Measurements from ENCODE around the gene SMIM44.

DNA sequence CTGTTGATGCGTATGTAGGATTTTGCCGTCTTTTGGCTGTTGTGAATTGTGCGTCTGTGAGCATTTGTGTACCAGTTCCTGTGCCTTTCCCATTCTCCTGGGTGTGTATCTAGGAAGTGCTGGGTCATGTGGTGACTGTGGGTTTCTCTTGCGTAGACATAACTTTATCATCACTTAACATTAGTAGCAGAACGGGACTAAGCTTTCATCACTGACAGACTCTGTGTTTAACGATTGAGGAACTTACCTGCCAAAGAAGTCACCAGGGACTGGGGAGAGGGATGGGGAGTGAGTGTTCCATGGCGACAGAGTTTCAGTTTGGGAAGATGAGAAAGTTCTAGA, 37.8 kb upstream of the SMIM44 start:
- TF ChIP-seq EZH2 (IDR thresholded peaks at IDR 0.05; ENCODE audit: low read depth) (no peak), CTCF (conservative IDR thresholded peaks at IDR 0.05) (no peak)

Measured in PC-9 (cell line).